ENCODE results near the gene CACNB4. TPM values are rescaled to one million over a fixed set of nuclear protein-coding genes. Genes with fewer than 3 reads are reported as not detected.
"Not testable (repeated sequence)": the region's sequence is repeated elsewhere in the genome, so short reads cannot be mapped to it uniquely, and the experiment has no call there.

CACNB4 gene
- total and polyA plus RNA-seq, 4 experiments from 2014 or later: 0.47 to 0.64 TPM; not detected in 2

- intact Hi-C loops (cut with micrococcal nuclease): loop anchor here (2.0 kb wide), 1 partner anchor 19 kb away; no protein-coding TSS in a partner anchor
- Mint-ChIP-seq H3K4me3 (no peak overlapping the region), H3K27ac (no peak overlapping the region), H3K36me3 (no peaks in the 10 kb centered on the region), H3K27me3 (peaks cover 0 to 7% of the 10 kb centered on the region in 2 donors), H3K9me3 (no peaks in the 10 kb centered on the region), H3K4me1 (peaks cover 6 to 11% (median 6%) of the 10 kb centered on the region in 4 donors)
- ChIA-PET CTCF (ENCODE audit: partially characterized antibody) (interaction anchor here (1.0 to 3.3 kb wide), 2 partner anchors 9 to 20 kb away, joined by 5 to 29 read pairs; no protein-coding TSS in a partner anchor), POLR2A (ENCODE audit: partially characterized antibody) (no interaction called here)
- no peak overlapping the region for H3K27ac ChIP-seq (ENCODE audit: low read depth, low read length)
- peaks cover 4% of the 10 kb centered on the region for H3K4me1 ChIP-seq (ENCODE audit: insufficient read depth, low read length)
- H3K4me3 ChIP-seq (ENCODE audit: low read length in 2 of 2): no peak overlapping the region
- no peaks in the 10 kb centered on the region for H3K27me3 ChIP-seq (ENCODE audit: insufficient read depth, low read length)
- DNase-seq: no peak
- no peaks in the 10 kb centered on the region for H3K36me3 ChIP-seq (ENCODE audit: insufficient read depth, low read length)
- H3K9me3 ChIP-seq (ENCODE audit: control insufficient read depth in 1 of 2, low read length in 2 of 2): no peaks in the 10 kb centered on the region
These were observed 93.2 kb downstream of the CACNB4 start for GRCh38 chr2:152005607-152006006.

GRCh38 chr2:152003283-152003682 lies 95.6 kb downstream of the CACNB4 start:
- CTCF ChIA-PET (ENCODE audit: partially characterized antibody): interaction anchor here (0.7 to 3.3 kb wide), 5 partner anchors 9 to 44 kb away, joined by 3 to 29 read pairs (median 3); no protein-coding TSS in a partner anchor
- H3K4me3 ChIP-seq (ENCODE audit: low read length in 2 of 2); H3K9me3 Mint-ChIP-seq; intact Hi-C loops (cut with micrococcal nuclease); DNase-seq; H3K36me3 Mint-ChIP-seq; H3K27ac ChIP-seq (ENCODE audit: low read depth, low read length); H3K4me1 ChIP-seq (ENCODE audit: insufficient read depth, low read length); H3K27ac Mint-ChIP-seq; H3K27me3 ChIP-seq (ENCODE audit: insufficient read depth, low read length); POLR2A ChIA-PET (ENCODE audit: partially characterized antibody); H3K36me3 ChIP-seq (ENCODE audit: insufficient read depth, low read length); H3K27me3 Mint-ChIP-seq; H3K9me3 ChIP-seq (ENCODE audit: control insufficient read depth in 1 of 2, low read length in 2 of 2); H3K4me3 Mint-ChIP-seq: not testable (repeated sequence)
- peaks cover 6 to 11% (median 6%) of the 10 kb centered on the region in 4 donors for H3K4me1 Mint-ChIP-seq

GRCh38 chr2:151999053-151999452 lies 99.8 kb downstream of the CACNB4 start:
- Histone ChIP-seq H3K27me3 (ENCODE audit: insufficient read depth, low read length) (no peaks in the 10 kb centered on the region), H3K4me1 (ENCODE audit: insufficient read depth, low read length) (no peaks in the 10 kb centered on the region), H3K27ac (ENCODE audit: low read depth, low read length) (no peak overlapping the region), H3K4me3 (ENCODE audit: low read length in 2 of 2) (no peak overlapping the region), H3K36me3 (ENCODE audit: insufficient read depth, low read length) (no peaks in the 10 kb centered on the region), H3K9me3 (ENCODE audit: control insufficient read depth in 1 of 2, low read length in 2 of 2) (no peaks in the 10 kb centered on the region)
- Mint-ChIP-seq H3K27me3 (peaks cover 0 to 5% of the 10 kb centered on the region in 2 donors), H3K4me1 (peaks cover 0 to under 1% (median 0%) of the 10 kb centered on the region in 4 donors), H3K27ac (no peak overlapping the region), H3K36me3 (no peaks in the 10 kb centered on the region), H3K4me3 (no peak overlapping the region), H3K9me3 (no peaks in the 10 kb centered on the region)
- peak in 4 of 5 donors; percentile 7 to 30 (median 26) for DNase-seq
- POLR2A ChIA-PET (ENCODE audit: partially characterized antibody): no interaction called here
- CTCF ChIA-PET (ENCODE audit: partially characterized antibody): interaction anchor here (0.7 to 7.3 kb wide), 9 partner anchors 11 to 34 kb away, joined by 3 to 53 read pairs (median 6); no protein-coding TSS in a partner anchor
- intact Hi-C loops (cut with micrococcal nuclease): no loop called here

GRCh38 chr2:151996243-151997003 lies 102.4 kb downstream of the CACNB4 start:
- H3K9me3 ChIP-seq (ENCODE audit: control insufficient read depth in 1 of 2, low read length in 2 of 2): no peaks in the 10 kb centered on the region
- ChIA-PET CTCF (ENCODE audit: partially characterized antibody) (interaction anchor here (1.0 to 7.3 kb wide), 4 partner anchors 8 to 39 kb away, joined by 3 to 53 read pairs (median 4); no protein-coding TSS in a partner anchor), POLR2A (ENCODE audit: partially characterized antibody) (no interaction called here)

DNA sequence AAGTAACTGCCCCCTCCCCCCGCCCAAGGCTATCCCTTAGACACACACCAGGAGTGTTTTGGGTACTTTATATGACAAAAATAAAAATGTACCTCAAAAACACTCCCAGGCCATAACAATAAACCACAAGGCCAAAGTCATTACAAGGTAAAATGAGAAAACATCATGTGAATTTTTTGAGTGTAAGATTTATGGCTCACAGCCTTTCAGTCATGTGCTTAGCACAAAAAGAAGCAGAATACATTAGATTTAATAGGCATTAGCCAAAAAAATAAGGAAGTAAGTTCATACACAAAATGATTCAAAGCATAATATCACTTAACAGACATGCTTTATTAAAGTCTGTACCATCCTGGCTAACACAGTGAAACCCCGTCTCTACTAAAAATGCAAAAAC lies 103.7 kb downstream of the CACNB4 start:
- H3K4me3 Mint-ChIP-seq: no peak overlapping the region
- no peaks in the 10 kb centered on the region for H3K4me1 Mint-ChIP-seq

More at GRCh38 chr2:151996243-151997003, 102.4 kb downstream of the CACNB4 start:
- H3K9me3 Mint-ChIP-seq: no peaks in the 10 kb centered on the region
- no peak overlapping the region for H3K27ac Mint-ChIP-seq
- H3K4me3 Mint-ChIP-seq: no peak overlapping the region
- Histone ChIP-seq H3K4me1 (ENCODE audit: insufficient read depth, low read length) (no peaks in the 10 kb centered on the region), H3K4me3 (ENCODE audit: low read length in 2 of 2) (no peak overlapping the region), H3K27ac (ENCODE audit: low read depth, low read length) (no peak overlapping the region), H3K27me3 (ENCODE audit: insufficient read depth, low read length) (no peaks in the 10 kb centered on the region), H3K36me3 (ENCODE audit: insufficient read depth, low read length) (no peaks in the 10 kb centered on the region)
- no peak for DNase-seq
- H3K4me1 Mint-ChIP-seq: no peaks in the 10 kb centered on the region
- peaks cover 7 to 10% of the 10 kb centered on the region in 2 donors for H3K27me3 Mint-ChIP-seq
- intact Hi-C loops (cut with micrococcal nuclease): no loop called here
- H3K36me3 Mint-ChIP-seq: no peaks in the 10 kb centered on the region

GRCh38 chr2:151994178-151994577 lies 104.7 kb downstream of the CACNB4 start:
- H3K4me1 Mint-ChIP-seq; H3K4me3 Mint-ChIP-seq; H3K27ac Mint-ChIP-seq; POLR2A ChIA-PET (ENCODE audit: partially characterized antibody); H3K36me3 Mint-ChIP-seq; intact Hi-C loops (cut with micrococcal nuclease); CTCF ChIA-PET (ENCODE audit: partially characterized antibody); H3K36me3 ChIP-seq (ENCODE audit: insufficient read depth, low read length); H3K27ac ChIP-seq (ENCODE audit: low read depth, low read length); H3K9me3 ChIP-seq (ENCODE audit: control insufficient read depth in 1 of 2, low read length in 2 of 2); H3K4me1 ChIP-seq (ENCODE audit: insufficient read depth, low read length); H3K9me3 Mint-ChIP-seq; H3K4me3 ChIP-seq (ENCODE audit: low read length in 2 of 2); DNase-seq; H3K27me3 Mint-ChIP-seq; H3K27me3 ChIP-seq (ENCODE audit: insufficient read depth, low read length): not testable (repeated sequence)

More for the DNA sequence above, 103.7 kb downstream of the CACNB4 start:
- no peaks in the 10 kb centered on the region for H3K27me3 ChIP-seq (ENCODE audit: insufficient read depth, low read length)
- CTCF ChIA-PET (ENCODE audit: partially characterized antibody): interaction anchor here (0.8 to 7.3 kb wide), 4 partner anchors 9 to 38 kb away, joined by 3 to 53 read pairs (median 4); no protein-coding TSS in a partner anchor
- H3K27me3 Mint-ChIP-seq: peaks cover 7 to 10% of the 10 kb centered on the region in 2 donors
- H3K4me3 ChIP-seq (ENCODE audit: low read length in 2 of 2): no peak overlapping the region
- no peak for DNase-seq
- POLR2A ChIA-PET (ENCODE audit: partially characterized antibody): no interaction called here
- H3K27ac ChIP-seq (ENCODE audit: low read depth, low read length): no peak overlapping the region
- H3K4me1 ChIP-seq (ENCODE audit: insufficient read depth, low read length): no peaks in the 10 kb centered on the region
- H3K36me3 ChIP-seq (ENCODE audit: insufficient read depth, low read length): no peaks in the 10 kb centered on the region
- H3K9me3 Mint-ChIP-seq: no peaks in the 10 kb centered on the region
- intact Hi-C loops (cut with micrococcal nuclease): no loop called here
- H3K36me3 Mint-ChIP-seq: no peaks in the 10 kb centered on the region
- H3K27ac Mint-ChIP-seq: no peak overlapping the region
- no peaks in the 10 kb centered on the region for H3K9me3 ChIP-seq (ENCODE audit: control insufficient read depth in 1 of 2, low read length in 2 of 2)

- H3K27ac ChIP-seq (ENCODE audit: low read depth, low read length): no peak overlapping the region
- no peak for DNase-seq
- H3K4me1 ChIP-seq (ENCODE audit: insufficient read depth, low read length): no peaks in the 10 kb centered on the region
- CTCF ChIA-PET (ENCODE audit: partially characterized antibody): interaction anchor here (2.1 kb wide), 1 partner anchor 34 kb away, joined by 6 read pairs; no protein-coding TSS in a partner anchor
- no peak overlapping the region for H3K27ac Mint-ChIP-seq
- POLR2A ChIA-PET (ENCODE audit: partially characterized antibody): no interaction called here
- H3K27me3 Mint-ChIP-seq: peaks cover 7 to 9% of the 10 kb centered on the region in 2 donors
- H3K36me3 ChIP-seq (ENCODE audit: insufficient read depth, low read length): no peaks in the 10 kb centered on the region
- H3K4me1 Mint-ChIP-seq: no peaks in the 10 kb centered on the region
- intact Hi-C loops (cut with micrococcal nuclease): no loop called here
- H3K4me3 Mint-ChIP-seq: no peak overlapping the region
- no peaks in the 10 kb centered on the region for H3K9me3 ChIP-seq (ENCODE audit: control insufficient read depth in 1 of 2, low read length in 2 of 2)
- H3K9me3 Mint-ChIP-seq: no peaks in the 10 kb centered on the region
- H3K4me3 ChIP-seq (ENCODE audit: low read length in 2 of 2): no peak overlapping the region
- no peaks in the 10 kb centered on the region for H3K27me3 ChIP-seq (ENCODE audit: insufficient read depth, low read length)
- H3K36me3 Mint-ChIP-seq: no peaks in the 10 kb centered on the region
These were observed 107.8 kb downstream of the CACNB4 start for GRCh38 chr2:151991010-151991409.
